ENCODE measurements around the gene ZBTB12. TPM values are rescaled to one million over a fixed set of nuclear protein-coding genes. Genes with fewer than 3 reads are reported as not detected.

Gene ZBTB12
- total and polyA plus RNA-seq, 2 of the 13 experiments (the other 11 are each of a cell fraction or from before 2014, with no cell fraction given), result 4.8 to 6.0 TPM

DNA sequence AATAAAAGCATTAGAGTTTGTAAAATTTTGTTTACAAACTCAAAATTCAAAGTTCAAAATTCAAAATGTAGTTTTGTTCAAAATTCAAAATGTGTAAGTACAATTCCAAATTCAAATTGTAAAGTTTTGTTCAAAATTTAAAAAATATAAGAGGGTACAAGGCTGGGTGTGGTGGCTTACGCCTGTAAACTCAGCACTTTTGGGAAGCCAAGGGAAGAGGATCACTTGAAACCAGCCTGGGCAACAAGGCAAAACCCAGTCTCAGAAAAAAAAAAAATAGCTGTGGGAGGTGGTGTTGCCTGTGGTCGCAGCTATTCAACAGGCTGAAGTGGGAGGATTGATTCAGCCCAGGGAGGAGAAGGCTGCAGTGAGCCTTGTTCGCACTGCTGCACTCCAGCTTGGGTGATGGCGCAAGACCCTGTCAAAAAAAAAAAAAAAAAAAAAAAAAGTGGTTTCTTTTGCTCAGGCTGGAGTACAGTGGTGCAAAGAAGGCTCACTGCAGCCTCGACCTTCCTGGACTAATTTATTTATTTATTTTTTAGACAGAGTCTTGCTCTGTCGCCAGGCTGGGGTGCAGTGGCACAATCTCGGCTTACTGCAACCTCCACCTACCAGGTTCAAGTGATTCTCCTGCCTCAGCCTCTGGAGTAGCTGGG, 5.4 kb upstream of the ZBTB12 start (continued):
- TF ChIP-seq, protein P1, sequence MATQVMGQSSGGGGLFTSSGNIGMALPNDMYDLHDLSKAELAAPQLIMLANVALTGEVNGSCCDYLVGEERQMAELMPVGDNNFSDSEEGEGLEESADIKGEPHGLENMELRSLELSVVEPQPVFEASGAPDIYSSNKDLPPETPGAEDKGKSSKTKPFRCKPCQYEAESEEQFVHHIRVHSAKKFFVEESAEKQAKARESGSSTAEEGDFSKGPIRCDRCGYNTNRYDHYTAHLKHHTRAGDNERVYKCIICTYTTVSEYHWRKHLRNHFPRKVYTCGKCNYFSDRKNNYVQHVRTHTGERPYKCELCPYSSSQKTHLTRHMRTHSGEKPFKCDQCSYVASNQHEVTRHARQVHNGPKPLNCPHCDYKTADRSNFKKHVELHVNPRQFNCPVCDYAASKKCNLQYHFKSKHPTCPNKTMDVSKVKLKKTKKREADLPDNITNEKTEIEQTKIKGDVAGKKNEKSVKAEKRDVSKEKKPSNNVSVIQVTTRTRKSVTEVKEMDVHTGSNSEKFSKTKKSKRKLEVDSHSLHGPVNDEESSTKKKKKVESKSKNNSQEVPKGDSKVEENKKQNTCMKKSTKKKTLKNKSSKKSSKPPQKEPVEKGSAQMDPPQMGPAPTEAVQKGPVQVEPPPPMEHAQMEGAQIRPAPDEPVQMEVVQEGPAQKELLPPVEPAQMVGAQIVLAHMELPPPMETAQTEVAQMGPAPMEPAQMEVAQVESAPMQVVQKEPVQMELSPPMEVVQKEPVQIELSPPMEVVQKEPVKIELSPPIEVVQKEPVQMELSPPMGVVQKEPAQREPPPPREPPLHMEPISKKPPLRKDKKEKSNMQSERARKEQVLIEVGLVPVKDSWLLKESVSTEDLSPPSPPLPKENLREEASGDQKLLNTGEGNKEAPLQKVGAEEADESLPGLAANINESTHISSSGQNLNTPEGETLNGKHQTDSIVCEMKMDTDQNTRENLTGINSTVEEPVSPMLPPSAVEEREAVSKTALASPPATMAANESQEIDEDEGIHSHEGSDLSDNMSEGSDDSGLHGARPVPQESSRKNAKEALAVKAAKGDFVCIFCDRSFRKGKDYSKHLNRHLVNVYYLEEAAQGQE (IDR thresholded peaks at IDR 0.05; ENCODE audit: borderline replicate concordance in 1 of 2, low read depth in 1 of 2, low read length in 2 of 2), result no peak
- TF ChIP-seq CBX5 (CRISPR knock-in tag; IDR thresholded peaks at IDR 0.05; ENCODE audit: borderline replicate concordance) (0 out of 2 replicates have a peak, but pooled peaks have one; percentile 25), PITX1 (CRISPR knock-in tag; IDR thresholded peaks at IDR 0.05) (no peak), KDM5A (IDR thresholded peaks at IDR 0.05; ENCODE audit: borderline replicate concordance, low read length) (0 out of 2 replicates have a peak, but pooled peaks have one; percentile 36), ZNF605 (CRISPR knock-in tag; IDR thresholded peaks at IDR 0.05) (no peak), LCORL (IDR thresholded peaks at IDR 0.05) (no peak), LCORL (CRISPR knock-in tag; IDR thresholded peaks at IDR 0.05) (peak; percentile 19; the same call in 1 of the 2 replicates), ZNF773 (CRISPR knock-in tag; IDR thresholded peaks at IDR 0.05; ENCODE audit: borderline replicate concordance) (no peak), HOXA9 (CRISPR knock-in tag; IDR thresholded peaks at IDR 0.05; ENCODE audit: borderline replicate concordance) (no peak), ZNF10 (CRISPR knock-in tag; IDR thresholded peaks at IDR 0.05; ENCODE audit: borderline replicate concordance, low read depth) (no peak), ZNF672 (CRISPR knock-in tag; IDR thresholded peaks at IDR 0.05) (no peak)
- TF ChIP-seq, protein P2, sequence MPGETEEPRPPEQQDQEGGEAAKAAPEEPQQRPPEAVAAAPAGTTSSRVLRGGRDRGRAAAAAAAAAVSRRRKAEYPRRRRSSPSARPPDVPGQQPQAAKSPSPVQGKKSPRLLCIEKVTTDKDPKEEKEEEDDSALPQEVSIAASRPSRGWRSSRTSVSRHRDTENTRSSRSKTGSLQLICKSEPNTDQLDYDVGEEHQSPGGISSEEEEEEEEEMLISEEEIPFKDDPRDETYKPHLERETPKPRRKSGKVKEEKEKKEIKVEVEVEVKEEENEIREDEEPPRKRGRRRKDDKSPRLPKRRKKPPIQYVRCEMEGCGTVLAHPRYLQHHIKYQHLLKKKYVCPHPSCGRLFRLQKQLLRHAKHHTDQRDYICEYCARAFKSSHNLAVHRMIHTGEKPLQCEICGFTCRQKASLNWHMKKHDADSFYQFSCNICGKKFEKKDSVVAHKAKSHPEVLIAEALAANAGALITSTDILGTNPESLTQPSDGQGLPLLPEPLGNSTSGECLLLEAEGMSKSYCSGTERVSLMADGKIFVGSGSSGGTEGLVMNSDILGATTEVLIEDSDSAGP (CRISPR knock-in tag; IDR thresholded peaks at IDR 0.05; ENCODE audit: borderline replicate concordance), result no peak
- TF ChIP-seq, protein P3, sequence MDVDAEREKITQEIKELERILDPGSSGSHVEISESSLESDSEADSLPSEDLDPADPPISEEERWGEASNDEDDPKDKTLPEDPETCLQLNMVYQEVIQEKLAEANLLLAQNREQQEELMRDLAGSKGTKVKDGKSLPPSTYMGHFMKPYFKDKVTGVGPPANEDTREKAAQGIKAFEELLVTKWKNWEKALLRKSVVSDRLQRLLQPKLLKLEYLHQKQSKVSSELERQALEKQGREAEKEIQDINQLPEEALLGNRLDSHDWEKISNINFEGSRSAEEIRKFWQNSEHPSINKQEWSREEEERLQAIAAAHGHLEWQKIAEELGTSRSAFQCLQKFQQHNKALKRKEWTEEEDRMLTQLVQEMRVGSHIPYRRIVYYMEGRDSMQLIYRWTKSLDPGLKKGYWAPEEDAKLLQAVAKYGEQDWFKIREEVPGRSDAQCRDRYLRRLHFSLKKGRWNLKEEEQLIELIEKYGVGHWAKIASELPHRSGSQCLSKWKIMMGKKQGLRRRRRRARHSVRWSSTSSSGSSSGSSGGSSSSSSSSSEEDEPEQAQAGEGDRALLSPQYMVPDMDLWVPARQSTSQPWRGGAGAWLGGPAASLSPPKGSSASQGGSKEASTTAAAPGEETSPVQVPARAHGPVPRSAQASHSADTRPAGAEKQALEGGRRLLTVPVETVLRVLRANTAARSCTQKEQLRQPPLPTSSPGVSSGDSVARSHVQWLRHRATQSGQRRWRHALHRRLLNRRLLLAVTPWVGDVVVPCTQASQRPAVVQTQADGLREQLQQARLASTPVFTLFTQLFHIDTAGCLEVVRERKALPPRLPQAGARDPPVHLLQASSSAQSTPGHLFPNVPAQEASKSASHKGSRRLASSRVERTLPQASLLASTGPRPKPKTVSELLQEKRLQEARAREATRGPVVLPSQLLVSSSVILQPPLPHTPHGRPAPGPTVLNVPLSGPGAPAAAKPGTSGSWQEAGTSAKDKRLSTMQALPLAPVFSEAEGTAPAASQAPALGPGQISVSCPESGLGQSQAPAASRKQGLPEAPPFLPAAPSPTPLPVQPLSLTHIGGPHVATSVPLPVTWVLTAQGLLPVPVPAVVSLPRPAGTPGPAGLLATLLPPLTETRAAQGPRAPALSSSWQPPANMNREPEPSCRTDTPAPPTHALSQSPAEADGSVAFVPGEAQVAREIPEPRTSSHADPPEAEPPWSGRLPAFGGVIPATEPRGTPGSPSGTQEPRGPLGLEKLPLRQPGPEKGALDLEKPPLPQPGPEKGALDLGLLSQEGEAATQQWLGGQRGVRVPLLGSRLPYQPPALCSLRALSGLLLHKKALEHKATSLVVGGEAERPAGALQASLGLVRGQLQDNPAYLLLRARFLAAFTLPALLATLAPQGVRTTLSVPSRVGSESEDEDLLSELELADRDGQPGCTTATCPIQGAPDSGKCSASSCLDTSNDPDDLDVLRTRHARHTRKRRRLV (CRISPR knock-in tag; IDR thresholded peaks at IDR 0.05), result no peak
- TF ChIP-seq, protein P4, sequence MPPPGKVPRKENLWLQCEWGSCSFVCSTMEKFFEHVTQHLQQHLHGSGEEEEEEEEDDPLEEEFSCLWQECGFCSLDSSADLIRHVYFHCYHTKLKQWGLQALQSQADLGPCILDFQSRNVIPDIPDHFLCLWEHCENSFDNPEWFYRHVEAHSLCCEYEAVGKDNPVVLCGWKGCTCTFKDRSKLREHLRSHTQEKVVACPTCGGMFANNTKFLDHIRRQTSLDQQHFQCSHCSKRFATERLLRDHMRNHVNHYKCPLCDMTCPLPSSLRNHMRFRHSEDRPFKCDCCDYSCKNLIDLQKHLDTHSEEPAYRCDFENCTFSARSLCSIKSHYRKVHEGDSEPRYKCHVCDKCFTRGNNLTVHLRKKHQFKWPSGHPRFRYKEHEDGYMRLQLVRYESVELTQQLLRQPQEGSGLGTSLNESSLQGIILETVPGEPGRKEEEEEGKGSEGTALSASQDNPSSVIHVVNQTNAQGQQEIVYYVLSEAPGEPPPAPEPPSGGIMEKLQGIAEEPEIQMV (CRISPR knock-in tag; IDR thresholded peaks at IDR 0.05; ENCODE audit: low read depth), result no peak

Measured in HepG2 (cell line).